Measurements from ENCODE around the gene CCDC174. TPM values are rescaled to one million over a fixed set of nuclear protein-coding genes. Genes with fewer than 3 reads are reported as not detected.

The CCDC174 gene
- total and polyA plus RNA-seq, 2 of the 4 experiments (the other 2 are of a cell fraction), result 5.9 to 9.6 TPM

DNA sequence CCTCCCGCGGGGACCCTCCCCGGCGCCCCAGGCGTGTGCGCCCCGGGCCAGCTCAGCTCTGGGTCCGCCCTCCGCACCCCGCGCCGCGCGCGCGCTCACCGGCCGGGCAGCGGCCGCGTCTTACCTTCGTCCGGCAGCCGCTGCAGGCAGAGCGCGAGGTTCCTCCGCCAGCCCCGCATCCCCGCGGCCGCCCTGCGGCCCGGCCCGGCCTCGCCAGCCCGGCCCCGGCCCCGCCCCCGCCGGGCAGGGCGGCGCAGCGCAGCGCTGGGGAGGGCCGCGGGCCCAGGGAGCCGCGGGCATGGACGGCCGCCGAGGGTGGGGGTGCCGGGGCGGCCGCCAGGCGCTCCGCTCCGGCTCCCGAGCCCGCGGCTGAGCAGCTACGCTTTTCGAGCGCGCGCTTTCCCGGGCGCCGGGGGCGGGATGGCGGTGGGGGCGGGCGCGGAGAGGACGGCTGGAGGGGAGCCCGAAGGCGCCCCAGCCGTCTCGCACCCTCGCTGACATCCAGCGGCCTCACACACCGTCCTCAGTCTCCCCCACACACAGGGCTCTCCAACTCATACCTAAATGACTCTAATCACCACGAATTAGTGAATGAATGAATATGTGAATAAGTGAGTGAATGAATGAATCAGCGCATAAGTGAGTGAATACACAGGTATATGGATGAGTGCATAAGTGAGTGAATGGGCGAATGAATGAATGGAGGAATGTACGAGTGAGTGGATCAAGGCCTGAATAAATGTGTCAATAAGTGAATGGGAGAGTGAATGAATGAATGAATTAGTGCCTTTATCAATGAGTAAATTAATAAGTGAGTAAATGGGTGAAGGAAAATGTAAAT is 48.5 kb upstream of the CCDC174 start:
- intact Hi-C loops (cut with micrococcal nuclease), result no loop called here
- Histone ChIP-seq H2BK20ac (ENCODE audit: low read depth, low read length) (no peak overlapping the region), H4K91ac (ENCODE audit: insufficient read depth, low read depth, low read length) (no peak overlapping the region), H2AFZ (replicated peaks; ENCODE audit: low read length, poor library complexity) (peak overlapping the region; percentile 32), H3K4me3 (ENCODE audit: insufficient read depth, low read depth, low read length) (no peak overlapping the region), H3K14ac (replicated peaks; ENCODE audit: low read depth, low read length) (no peak overlapping the region), H2BK15ac (ENCODE audit: low read depth, low read length) (no peak overlapping the region), H3K18ac (ENCODE audit: low read depth, low read length) (no peak overlapping the region), H3K4me2 (ENCODE audit: low read depth, low read length) (peak overlapping the region; percentile 40; the same call in 1 of the 2 replicates), H2BK5ac (ENCODE audit: low read depth, low read length, poor library complexity, severe bottlenecking) (no peak overlapping the region), H3K9ac (ENCODE audit: low read depth, low read length) (no peak overlapping the region), H2AK9ac (replicated peaks; ENCODE audit: low read depth, low read length, poor library complexity) (no peak overlapping the region), H3K9me1 (ENCODE audit: insufficient read depth, low read length) (no peaks in the 10 kb centered on the region), H3K4me1 (ENCODE audit: control insufficient read depth, insufficient read depth, low read length) (no peaks in the 10 kb centered on the region), H3K36me3 (ENCODE audit: control insufficient read depth, insufficient read depth, low read length) (no peaks in the 10 kb centered on the region), H3K79me1 (ENCODE audit: low read depth in 1 of 2, low read length in 2 of 2) (no peaks in the 10 kb centered on the region), H3K56ac (ENCODE audit: extremely low read depth, insufficient read depth, low read length) (no peak overlapping the region), H2BK120ac (ENCODE audit: low read depth, low read length) (no peak overlapping the region), H3K9me3 (ENCODE audit: control insufficient read depth, insufficient read depth, low read length) (peaks cover 4% of the 10 kb centered on the region; the same call in 1 of the 2 replicates), H3K23ac (ENCODE audit: low read depth, low read length) (no peak overlapping the region), H3K27ac (ENCODE audit: insufficient read depth, low read length) (no peak overlapping the region), H3K27me3 (ENCODE audit: control insufficient read depth, insufficient read depth, low read length) (peaks cover 50% of the 10 kb centered on the region), H3K4ac (ENCODE audit: low read depth, low read length) (no peak overlapping the region), H4K8ac (ENCODE audit: low read depth in 2 of 2, low read length in 2 of 2) (no peak overlapping the region), H4K5ac (ENCODE audit: low read depth, low read length) (no peak overlapping the region), H4K20me1 (ENCODE audit: insufficient read depth, low read length) (no peaks in the 10 kb centered on the region), H2AK5ac (ENCODE audit: low read depth, low read length) (no peak overlapping the region)
- CTCF ChIA-PET, result no interaction called here
- POLR2A ChIA-PET (ENCODE audit: unreplicated experiment), result no interaction called here
- WGBS, 2 experiments (ENCODE audit: extremely low coverage in 2 of 2, insufficient read length in 1 of 2), result 16 to 100% methylated on average over 2 to 20 of the region's 85 CpGs
- no peak for DNase-seq
- dilution Hi-C loops (cut with HindIII; ENCODE audit: low sequenced_read_pairs, unreplicated experiment), result no loop called here
- in situ Hi-C loops (cut with MboI; ENCODE audit: low sequenced_read_pairs), result no loop called here
- BruUV-seq (replicated peaks), result no TSS peak
- peak; percentile 72 for ATAC-seq (ENCODE audit: low read depth)
- TF ChIP-seq POLR2A (IDR thresholded peaks at IDR 0.05; ENCODE audit: low read depth, low read length), result no peak
- no peak for TF ChIP-seq CHD1 (IDR thresholded peaks at IDR 0.05; ENCODE audit: low read depth, low read length)
- TF ChIP-seq RCOR1 (IDR thresholded peaks at IDR 0.05; ENCODE audit: insufficient replicate concordance, low read length), result no peak
- no peak for TF ChIP-seq MAFK (IDR thresholded peaks at IDR 0.05; ENCODE audit: low read depth, low read length)
- no peak for TF ChIP-seq RAD21 (IDR thresholded peaks at IDR 0.05; ENCODE audit: low read length)
- TF ChIP-seq, protein P1, sequence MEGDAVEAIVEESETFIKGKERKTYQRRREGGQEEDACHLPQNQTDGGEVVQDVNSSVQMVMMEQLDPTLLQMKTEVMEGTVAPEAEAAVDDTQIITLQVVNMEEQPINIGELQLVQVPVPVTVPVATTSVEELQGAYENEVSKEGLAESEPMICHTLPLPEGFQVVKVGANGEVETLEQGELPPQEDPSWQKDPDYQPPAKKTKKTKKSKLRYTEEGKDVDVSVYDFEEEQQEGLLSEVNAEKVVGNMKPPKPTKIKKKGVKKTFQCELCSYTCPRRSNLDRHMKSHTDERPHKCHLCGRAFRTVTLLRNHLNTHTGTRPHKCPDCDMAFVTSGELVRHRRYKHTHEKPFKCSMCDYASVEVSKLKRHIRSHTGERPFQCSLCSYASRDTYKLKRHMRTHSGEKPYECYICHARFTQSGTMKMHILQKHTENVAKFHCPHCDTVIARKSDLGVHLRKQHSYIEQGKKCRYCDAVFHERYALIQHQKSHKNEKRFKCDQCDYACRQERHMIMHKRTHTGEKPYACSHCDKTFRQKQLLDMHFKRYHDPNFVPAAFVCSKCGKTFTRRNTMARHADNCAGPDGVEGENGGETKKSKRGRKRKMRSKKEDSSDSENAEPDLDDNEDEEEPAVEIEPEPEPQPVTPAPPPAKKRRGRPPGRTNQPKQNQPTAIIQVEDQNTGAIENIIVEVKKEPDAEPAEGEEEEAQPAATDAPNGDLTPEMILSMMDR (conservative IDR thresholded peaks at IDR 0.05; ENCODE audit: low read depth, low read length), result no peak
- no peak for TF ChIP-seq NFE2L2 (IDR thresholded peaks at IDR 0.05; ENCODE audit: low read depth, low read length)
- TF ChIP-seq SMC3 (IDR thresholded peaks at IDR 0.05; ENCODE audit: low read depth, low read length), result no peak
- TF ChIP-seq RFX5 (IDR thresholded peaks at IDR 0.05; ENCODE audit: low read depth, low read length), result no peak
- TF ChIP-seq, protein P2, sequence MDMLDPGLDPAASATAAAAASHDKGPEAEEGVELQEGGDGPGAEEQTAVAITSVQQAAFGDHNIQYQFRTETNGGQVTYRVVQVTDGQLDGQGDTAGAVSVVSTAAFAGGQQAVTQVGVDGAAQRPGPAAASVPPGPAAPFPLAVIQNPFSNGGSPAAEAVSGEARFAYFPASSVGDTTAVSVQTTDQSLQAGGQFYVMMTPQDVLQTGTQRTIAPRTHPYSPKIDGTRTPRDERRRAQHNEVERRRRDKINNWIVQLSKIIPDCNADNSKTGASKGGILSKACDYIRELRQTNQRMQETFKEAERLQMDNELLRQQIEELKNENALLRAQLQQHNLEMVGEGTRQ (IDR thresholded peaks at IDR 0.05; ENCODE audit: low read depth, low read length), result no peak
- TF ChIP-seq MAZ (IDR thresholded peaks at IDR 0.05; ENCODE audit: borderline replicate concordance, low read depth, low read length), result no peak
- no peak for TF ChIP-seq CEBPB (IDR thresholded peaks at IDR 0.05; ENCODE audit: low read depth, low read length)
- no peak for TF ChIP-seq BHLHE40 (IDR thresholded peaks at IDR 0.05; ENCODE audit: low read depth, low read length)
- TF ChIP-seq FOS (IDR thresholded peaks at IDR 0.05; ENCODE audit: low read depth, low read length), result no peak
- TF ChIP-seq, protein P3, sequence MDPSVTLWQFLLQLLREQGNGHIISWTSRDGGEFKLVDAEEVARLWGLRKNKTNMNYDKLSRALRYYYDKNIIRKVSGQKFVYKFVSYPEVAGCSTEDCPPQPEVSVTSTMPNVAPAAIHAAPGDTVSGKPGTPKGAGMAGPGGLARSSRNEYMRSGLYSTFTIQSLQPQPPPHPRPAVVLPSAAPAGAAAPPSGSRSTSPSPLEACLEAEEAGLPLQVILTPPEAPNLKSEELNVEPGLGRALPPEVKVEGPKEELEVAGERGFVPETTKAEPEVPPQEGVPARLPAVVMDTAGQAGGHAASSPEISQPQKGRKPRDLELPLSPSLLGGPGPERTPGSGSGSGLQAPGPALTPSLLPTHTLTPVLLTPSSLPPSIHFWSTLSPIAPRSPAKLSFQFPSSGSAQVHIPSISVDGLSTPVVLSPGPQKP (IDR thresholded peaks at IDR 0.05; ENCODE audit: borderline replicate concordance, low read depth, low read length), result no peak

All from IMR-90 (cell line).